ENCODE measurements around the gene UBE2I. TPM values are rescaled to one million over a fixed set of nuclear protein-coding genes. Genes with fewer than 3 reads are reported as not detected.

The UBE2I gene
- total RNA-seq, 1 donor from 2014 or later = 170 TPM

GRCh38 chr16:1330260-1330914, 21.0 kb downstream of the UBE2I start:
- Mint-ChIP-seq H3K27me3 (peaks cover 29% of the 10 kb centered on the region), H3K9me3 (no peaks in the 10 kb centered on the region), H3K4me3 (no peak overlapping the region), H3K36me3 (no peaks in the 10 kb centered on the region), H3K27ac (no peak overlapping the region), H3K4me1 (ENCODE audit: unreplicated experiment) (no peaks in the 10 kb centered on the region)
- no peak for DNase-seq (ENCODE audit: extremely low spot score, unreplicated experiment)
- peak; percentile 73 for TF ChIP-seq CTCF (conservative IDR thresholded peaks at IDR 0.05)

GRCh38 chr16:1330931-1331711, 21.7 kb downstream of the UBE2I start:
- no peak for TF ChIP-seq CTCF (conservative IDR thresholded peaks at IDR 0.05)
- Mint-ChIP-seq H3K4me3 (peak overlapping the region; percentile 74), H3K9me3 (no peaks in the 10 kb centered on the region), H3K36me3 (no peaks in the 10 kb centered on the region), H3K27me3 (peaks cover 36% of the 10 kb centered on the region), H3K27ac (no peak overlapping the region), H3K4me1 (ENCODE audit: unreplicated experiment) (no peaks in the 10 kb centered on the region)
- DNase-seq (ENCODE audit: extremely low spot score, unreplicated experiment) = no peak

- Mint-ChIP-seq H3K4me1 (ENCODE audit: unreplicated experiment) (no peaks in the 10 kb centered on the region), H3K9me3 (no peaks in the 10 kb centered on the region), H3K36me3 (no peaks in the 10 kb centered on the region), H3K27ac (peak overlapping the region; percentile 41), H3K4me3 (peak overlapping the region; percentile 75), H3K27me3 (peaks cover 43% of the 10 kb centered on the region)
- no peak for DNase-seq (ENCODE audit: extremely low spot score, unreplicated experiment)
- TF ChIP-seq CTCF (conservative IDR thresholded peaks at IDR 0.05) = no peak
Measured at GRCh38 chr16:1331712-1332617, 22.5 kb downstream of the UBE2I start.

- no peak for TF ChIP-seq CTCF (conservative IDR thresholded peaks at IDR 0.05)
- H3K4me1 Mint-ChIP-seq (ENCODE audit: unreplicated experiment) = no peaks in the 10 kb centered on the region
- no peaks in the 10 kb centered on the region for H3K36me3 Mint-ChIP-seq
- no peak for DNase-seq (ENCODE audit: extremely low spot score, unreplicated experiment)
- no peaks in the 10 kb centered on the region for H3K9me3 Mint-ChIP-seq
- H3K27me3 Mint-ChIP-seq = peaks cover 47% of the 10 kb centered on the region
- peak overlapping the region; percentile 41 for H3K27ac Mint-ChIP-seq
- H3K4me3 Mint-ChIP-seq = peak overlapping the region; percentile 75
Measured at GRCh38 chr16:1332618-1333148, 23.2 kb downstream of the UBE2I start.

- no peak for DNase-seq (ENCODE audit: extremely low spot score, unreplicated experiment)
- H3K9me3 Mint-ChIP-seq = no peaks in the 10 kb centered on the region
- H3K36me3 Mint-ChIP-seq = no peaks in the 10 kb centered on the region
- peak within 1 kb of the TSS; percentile 41 for H3K27ac Mint-ChIP-seq
- peak within 1 kb of the TSS; percentile 75 for H3K4me3 Mint-ChIP-seq
- peaks cover 47% of the 10 kb centered on the region for H3K27me3 Mint-ChIP-seq
- TF ChIP-seq CTCF (conservative IDR thresholded peaks at IDR 0.05) = no peak
- H3K4me1 Mint-ChIP-seq (ENCODE audit: unreplicated experiment) = no peaks in the 10 kb centered on the region
Measured at GRCh38 chr16:1333149-1333812, 23.8 kb downstream of the UBE2I start, which contains the start of gene BAIAP3. Gene BAIAP3 (plus strand): TSS chr16:1333645. CDS start chr16:1338550, 4,905 bp downstream.
